RWPE2 (cell line): Measurements from ENCODE around the gene PARN.

Experiments used
- ATAC-seq: fragments of 200-7000 bp; cut with Tn5 transposase; 3 replicates; pipeline ENCODE4 v1.9.1; 2021; ENCODE audit warnings: low read depth
- DNase-seq: peaks from one replicate; pipeline ENCODE4 v3.0.0-alpha.2; 2020; ENCODE audit warnings: low spot score
- H3K27ac ChIP-seq: fragments of 450-650 bp; 2 replicates; pipeline ENCODE4 v1.5.1; 2017; ENCODE audit warnings: mild to moderate bottlenecking; ENCODE audit not compliant: poor library complexity, severe bottlenecking
- H3K27me3 ChIP-seq: fragments of 250-450 bp; sonication (Bioruptor Pico); 2 replicates; pipeline ENCODE4 v1.5.1; 2021; ENCODE audit warnings: mild to moderate bottlenecking, moderate library complexity; ENCODE audit not compliant: insufficient read depth, poor library complexity, severe bottlenecking
- H3K36me3 ChIP-seq: fragments of 250-450 bp; sonication (Bioruptor Pico); 2 replicates; pipeline ENCODE4 v1.5.1; 2020; ENCODE audit warnings: low read depth, mild to moderate bottlenecking, moderate library complexity
- H3K4me1 ChIP-seq: fragments of 250-450 bp; sonication (Bioruptor Pico); 2 replicates; pipeline ENCODE4 v1.5.1; 2021; ENCODE audit warnings: mild to moderate bottlenecking, moderate library complexity; ENCODE audit not compliant: insufficient read depth, poor library complexity, severe bottlenecking
- H3K4me3 ChIP-seq: fragments of 250-450 bp; sonication (Bioruptor Pico); 2 replicates; pipeline ENCODE4 v1.5.1; 2021; ENCODE audit warnings: mild to moderate bottlenecking, moderate library complexity; ENCODE audit not compliant: severe bottlenecking
- H3K9me3 ChIP-seq: fragments of 250-450 bp; sonication (Bioruptor Pico); 2 replicates; pipeline ENCODE4 v1.5.1; 2021; ENCODE audit warnings: mild to moderate bottlenecking, moderate library complexity; ENCODE audit not compliant: severe bottlenecking
- CTCF ChIP-seq: fragments of 450-650 bp; IDR thresholded peaks from one replicate; pipeline ENCODE4 v1.5.1; 2017; ENCODE audit warnings: mild to moderate bottlenecking, moderate library complexity; ENCODE audit not compliant: poor library complexity, severe bottlenecking

PARN gene

GRCh38 chr16:14629919-14630619 is at the start of gene PARN:
Gene PARN, minus strand, starts transcription at chr16:14630260. Its CDS starts 135 bp downstream, at chr16:14630125.
- peak within 1 kb of the TSS; percentile 74 for H3K4me3 ChIP-seq
- H3K9me3 ChIP-seq, result no peaks in the 10 kb centered on the region
- DNase-seq (peak; percentile 96), ATAC-seq (peak; percentile 55)
- peaks cover 25% of the 10 kb centered on the region for H3K4me1 ChIP-seq
- H3K27me3 ChIP-seq, result no peaks in the 10 kb centered on the region
- TF ChIP-seq CTCF, result no peak
- H3K36me3 ChIP-seq, result peaks cover 49% of the 10 kb centered on the region
- H3K27ac ChIP-seq, result peak within 1 kb of the TSS; percentile 74

GRCh38 chr16:14678748-14679497 is 48.9 kb upstream of the PARN start:
- H3K9me3 ChIP-seq, result no peaks in the 10 kb centered on the region
- H3K4me3 ChIP-seq, result no peak overlapping the region
- no peak overlapping the region for H3K27ac ChIP-seq
- H3K27me3 ChIP-seq, result no peaks in the 10 kb centered on the region
- no peaks in the 10 kb centered on the region for H3K4me1 ChIP-seq
- TF ChIP-seq CTCF, result no peak
- ATAC-seq (no peak), DNase-seq (no peak)
- H3K36me3 ChIP-seq, result no peaks in the 10 kb centered on the region

- TF ChIP-seq CTCF, result no peak
- Histone ChIP-seq H3K27ac (no peak overlapping the region), H3K36me3 (no peaks in the 10 kb centered on the region)
These were observed 47.6 kb upstream of the PARN start for GRCh38 chr16:14677627-14678026.

GRCh38 chr16:14676633-14677032 is 46.6 kb upstream of the PARN start:
- DNase-seq (no peak), ATAC-seq (no peak)
- Histone ChIP-seq H3K4me1 (no peaks in the 10 kb centered on the region), H3K36me3 (no peaks in the 10 kb centered on the region), H3K9me3 (no peaks in the 10 kb centered on the region), H3K4me3 (no peak overlapping the region), H3K27ac (no peak overlapping the region), H3K27me3 (no peaks in the 10 kb centered on the region)
- no peak for TF ChIP-seq CTCF

More at GRCh38 chr16:14677627-14678026, 47.6 kb upstream of the PARN start:
- Histone ChIP-seq H3K4me3 (no peak overlapping the region), H3K27me3 (no peaks in the 10 kb centered on the region), H3K4me1 (no peaks in the 10 kb centered on the region), H3K9me3 (no peaks in the 10 kb centered on the region)
- DNase-seq, result no peak
- ATAC-seq, result no peak
